GM21390 (cell line): Measurements from ENCODE around the gene ST6GALNAC2.
"Not testable (repeated sequence)": the region's sequence is repeated elsewhere in the genome, so short reads cannot be mapped to it uniquely, and the experiment has no call there.

Source experiments
- ATAC-seq: cut with Tn5 transposase; IDR thresholded peaks from one replicate; pipeline ENCODE4 v1.9.1; 2021; ENCODE audit not compliant: unreplicated experiment

The ST6GALNAC2 gene

GRCh38 chr17:76529224-76530094, 56.2 kb downstream of the ST6GALNAC2 start:
- no peak for ATAC-seq

DNA sequence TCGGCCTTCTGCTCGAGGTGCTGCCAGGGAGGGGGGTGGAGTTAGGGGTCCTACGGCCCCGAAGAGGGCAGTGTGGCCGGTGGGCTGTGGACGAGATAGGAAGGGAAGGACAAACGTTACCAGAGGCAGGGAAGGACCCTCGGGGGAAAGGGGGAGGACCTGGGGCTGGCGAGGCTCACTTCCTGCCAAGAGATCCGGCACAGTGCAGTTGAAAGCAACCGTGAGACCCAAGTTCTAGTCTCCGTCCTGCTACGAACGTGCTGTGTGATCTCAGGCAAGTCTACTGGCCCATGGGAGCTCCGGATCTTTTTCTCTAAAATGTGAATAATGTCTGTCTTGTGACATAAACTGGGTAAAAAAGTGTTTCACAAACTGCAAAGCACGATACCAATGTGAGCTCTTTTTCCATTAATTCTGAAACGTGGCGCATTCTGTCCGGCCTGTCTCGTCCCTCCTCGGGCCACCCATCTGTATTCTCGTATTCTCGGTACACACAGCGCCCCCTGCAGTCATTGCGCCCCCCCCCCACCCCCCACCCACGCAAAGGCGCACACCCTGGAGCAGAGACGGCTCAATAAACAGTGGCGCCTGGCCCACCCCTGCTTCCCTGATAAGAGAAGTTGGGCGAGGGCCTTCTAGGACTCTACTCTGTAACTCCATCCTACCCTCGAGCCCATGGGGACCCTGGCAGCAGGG, 57.0 kb downstream of the ST6GALNAC2 start:
- ATAC-seq, result no peak

DNA sequence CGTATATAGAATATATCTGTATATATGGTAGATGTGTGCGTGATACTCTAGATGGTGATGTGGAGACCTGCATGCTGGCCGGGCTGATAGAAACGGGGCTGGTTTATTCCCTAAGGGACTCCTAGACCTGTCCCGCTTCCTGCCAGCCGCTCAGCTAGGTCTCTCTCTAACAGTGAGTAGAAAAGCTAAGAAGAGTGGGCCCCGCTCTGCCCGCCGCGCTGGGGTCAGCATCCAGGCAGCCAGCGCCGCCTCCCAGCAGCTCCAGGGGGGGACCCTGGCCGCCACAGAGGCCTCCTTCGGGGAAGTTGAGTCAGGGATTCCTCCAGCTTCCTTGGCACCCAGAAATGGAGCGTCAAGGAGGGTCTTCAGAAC, 57.5 kb downstream of the ST6GALNAC2 start:
- peak; percentile 35 for ATAC-seq

DNA sequence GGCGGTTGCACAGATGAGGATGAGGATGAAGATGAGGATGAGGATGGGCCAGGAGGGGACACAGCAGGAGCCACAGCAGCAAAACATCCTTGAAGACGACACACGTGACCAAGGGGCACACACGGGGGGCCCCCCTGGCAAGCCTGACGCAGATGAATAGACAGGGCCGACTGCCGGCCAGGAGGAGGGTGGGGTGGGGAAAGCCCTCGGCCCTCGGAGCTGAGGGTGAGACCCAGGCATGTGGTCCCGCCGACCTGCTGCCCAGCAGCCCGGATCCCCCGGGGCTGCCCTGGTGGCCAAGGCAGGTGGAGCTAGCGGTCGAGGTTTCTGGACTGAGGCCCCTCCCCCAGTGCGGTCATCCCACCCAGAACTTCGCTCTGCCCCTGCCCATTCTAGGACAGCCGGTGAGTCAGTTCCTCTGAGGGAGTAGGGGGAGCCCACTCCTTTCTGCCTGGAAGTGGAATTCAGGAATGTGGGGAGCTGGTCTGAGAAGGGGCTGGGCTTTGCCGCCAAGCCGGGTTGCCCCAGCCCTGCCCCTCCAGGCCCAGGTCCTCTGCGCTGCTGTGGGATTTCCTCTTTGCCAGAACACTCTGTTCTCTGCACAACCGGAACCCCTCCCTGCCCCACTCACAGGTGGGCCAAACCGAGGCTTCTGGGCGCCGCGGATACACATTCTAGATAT, 58.1 kb downstream of the ST6GALNAC2 start:
- ATAC-seq, result peak; percentile 42

DNA sequence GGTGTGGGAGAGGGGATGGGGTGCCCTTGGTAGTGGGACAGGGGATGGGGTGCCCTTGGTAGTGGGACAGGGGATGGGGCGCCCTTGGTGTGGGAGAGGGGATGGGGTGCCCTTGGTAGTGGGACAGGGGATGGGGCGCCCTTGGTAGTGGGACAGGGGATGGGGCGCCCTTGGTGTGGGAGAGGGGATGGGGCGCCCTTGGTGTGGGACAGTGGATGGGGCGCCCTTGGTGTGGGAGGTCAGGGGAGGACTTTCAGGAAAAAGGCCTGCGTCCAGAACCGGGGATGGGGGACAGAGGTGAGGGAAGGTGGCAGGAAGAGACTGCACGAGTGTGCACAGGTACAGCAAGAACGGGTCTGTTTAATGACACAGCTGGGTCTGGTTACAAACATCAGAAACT, 58.6 kb downstream of the ST6GALNAC2 start:
- ATAC-seq, result not testable (repeated sequence)

DNA sequence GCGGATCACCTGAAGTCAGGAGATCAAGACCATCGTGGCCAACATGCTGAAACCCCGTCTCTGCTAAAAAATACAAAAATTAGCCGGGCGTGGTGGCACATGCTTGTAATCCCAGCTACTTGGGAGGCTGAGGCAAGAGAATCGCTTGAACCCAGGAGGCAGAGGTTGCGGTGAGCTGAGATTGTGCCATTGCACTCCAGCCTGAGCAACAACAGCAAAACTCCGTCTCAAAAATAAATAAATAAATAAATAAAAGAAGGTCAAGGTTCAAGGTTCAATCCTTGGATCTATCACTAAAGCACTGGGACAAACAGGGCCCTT, 60.2 kb downstream of the ST6GALNAC2 start:
- ATAC-seq, result not testable (repeated sequence)

- no peak for ATAC-seq
These were observed 60.8 kb downstream of the ST6GALNAC2 start for GRCh38 chr17:76524598-76525512.

- ATAC-seq, result peak; percentile 50
These were observed 62.3 kb downstream of the ST6GALNAC2 start for GRCh38 chr17:76523084-76524037.

- not testable (repeated sequence) for ATAC-seq
These were observed 64.0 kb downstream of the ST6GALNAC2 start for GRCh38 chr17:76521683-76522082.

DNA sequence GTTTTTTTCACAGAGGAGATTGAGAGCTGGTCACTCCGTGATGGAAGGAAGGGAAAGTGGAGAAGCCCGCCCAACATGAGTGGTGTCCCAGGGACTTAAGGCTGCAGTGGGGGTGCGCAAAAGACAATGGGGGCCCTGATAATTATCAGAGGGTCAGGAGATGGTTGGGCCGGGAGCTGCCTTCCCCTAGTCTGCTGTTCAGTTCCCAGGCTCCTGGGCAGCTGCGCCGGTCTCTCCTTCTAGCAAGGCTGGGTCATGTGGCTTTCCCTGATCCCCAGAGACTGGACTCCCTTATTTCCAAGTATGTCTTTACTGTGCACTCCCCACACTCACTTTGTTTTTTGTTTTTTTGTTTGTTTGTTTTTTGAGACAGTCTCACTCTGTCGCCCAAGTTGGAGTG, 64.4 kb downstream of the ST6GALNAC2 start:
- ATAC-seq, result no peak

GRCh38 chr17:76519048-76519966, 66.4 kb downstream of the ST6GALNAC2 start:
- ATAC-seq, result no peak

GRCh38 chr17:76517638-76518038, 68.0 kb downstream of the ST6GALNAC2 start:
- ATAC-seq, result no peak
